Measurements from ENCODE around the gene PRKD1. TPM values are rescaled to one million over a fixed set of nuclear protein-coding genes. Genes with fewer than 3 reads are reported as not detected.

The PRKD1 gene
- total RNA-seq, 1 donor, result 28.6 TPM

GRCh38 chr14:29853272-29853671 is 74.4 kb downstream of the PRKD1 start:
- Histone ChIP-seq H3K79me2 (ENCODE audit: insufficient read depth, low read length) (peaks cover 81% of the 10 kb centered on the region), H3K27me3 (ENCODE audit: insufficient read depth, low read length) (no peaks in the 10 kb centered on the region), H3K9me3 (ENCODE audit: low read depth, low read length) (no peaks in the 10 kb centered on the region), H3K4me2 (ENCODE audit: insufficient read depth, low read length) (no peak overlapping the region), H4K20me1 (ENCODE audit: insufficient read depth, low read length) (peaks cover 35% of the 10 kb centered on the region), H3K36me3 (ENCODE audit: insufficient read depth, low read length) (no peaks in the 10 kb centered on the region), H3K4me1 (ENCODE audit: insufficient read depth, low read length) (no peaks in the 10 kb centered on the region), H2AFZ (ENCODE audit: low read length) (no peak overlapping the region), H3K27ac (ENCODE audit: low read depth, low read length) (no peak overlapping the region), H3K4me3 (ENCODE audit: insufficient read depth, low read length) (no peak overlapping the region)
- DNase-seq (ENCODE audit: insufficient read length, low spot score, missing footprints), result no peak
- TF ChIP-seq CTCF (IDR thresholded peaks at IDR 0.05; ENCODE audit: extremely low read depth, low read depth, low read length), result no peak

GRCh38 chr14:29851397-29851796 is 76.2 kb downstream of the PRKD1 start:
- no peaks in the 10 kb centered on the region for H3K4me1 ChIP-seq (ENCODE audit: insufficient read depth, low read length)
- H3K27ac ChIP-seq (ENCODE audit: low read depth, low read length), result no peak overlapping the region
- H3K9me3 ChIP-seq (ENCODE audit: low read depth, low read length), result no peaks in the 10 kb centered on the region
- no peak for TF ChIP-seq CTCF (IDR thresholded peaks at IDR 0.05; ENCODE audit: extremely low read depth, low read depth, low read length)
- no peak overlapping the region for H3K4me3 ChIP-seq (ENCODE audit: insufficient read depth, low read length)
- H3K4me2 ChIP-seq (ENCODE audit: insufficient read depth, low read length), result no peak overlapping the region
- no peak for DNase-seq (ENCODE audit: insufficient read length, low spot score, missing footprints)
- no peaks in the 10 kb centered on the region for H3K27me3 ChIP-seq (ENCODE audit: insufficient read depth, low read length)
- H3K79me2 ChIP-seq (ENCODE audit: insufficient read depth, low read length), result peaks cover 84% of the 10 kb centered on the region
- peaks cover 47% of the 10 kb centered on the region for H4K20me1 ChIP-seq (ENCODE audit: insufficient read depth, low read length)
- H2AFZ ChIP-seq (ENCODE audit: low read length), result no peak overlapping the region
- no peaks in the 10 kb centered on the region for H3K36me3 ChIP-seq (ENCODE audit: insufficient read depth, low read length)

- H3K4me3 ChIP-seq (ENCODE audit: insufficient read depth, low read length), result no peak overlapping the region
- H3K79me2 ChIP-seq (ENCODE audit: insufficient read depth, low read length), result peaks cover 83% of the 10 kb centered on the region
- H3K36me3 ChIP-seq (ENCODE audit: insufficient read depth, low read length), result no peaks in the 10 kb centered on the region
- no peak for TF ChIP-seq CTCF (IDR thresholded peaks at IDR 0.05; ENCODE audit: extremely low read depth, low read depth, low read length)
- no peaks in the 10 kb centered on the region for H3K27me3 ChIP-seq (ENCODE audit: insufficient read depth, low read length)
- H2AFZ ChIP-seq (ENCODE audit: low read length), result no peak overlapping the region
- DNase-seq (ENCODE audit: insufficient read length, low spot score, missing footprints), result no peak
- no peak overlapping the region for H3K27ac ChIP-seq (ENCODE audit: low read depth, low read length)
- no peak overlapping the region for H3K4me2 ChIP-seq (ENCODE audit: insufficient read depth, low read length)
- no peaks in the 10 kb centered on the region for H3K4me1 ChIP-seq (ENCODE audit: insufficient read depth, low read length)
- H4K20me1 ChIP-seq (ENCODE audit: insufficient read depth, low read length), result peaks cover 61% of the 10 kb centered on the region
- no peaks in the 10 kb centered on the region for H3K9me3 ChIP-seq (ENCODE audit: low read depth, low read length)
These were observed 80.6 kb downstream of the PRKD1 start for GRCh38 chr14:29847056-29847380.

- no peaks in the 10 kb centered on the region for H3K9me3 ChIP-seq (ENCODE audit: low read depth, low read length)
These were observed 81.2 kb downstream of the PRKD1 start for GRCh38 chr14:29846339-29847055.

More at GRCh38 chr14:29846339-29847055, 81.2 kb downstream of the PRKD1 start:
- Histone ChIP-seq H3K79me2 (ENCODE audit: insufficient read depth, low read length) (peaks cover 78% of the 10 kb centered on the region), H3K27me3 (ENCODE audit: insufficient read depth, low read length) (no peaks in the 10 kb centered on the region), H2AFZ (ENCODE audit: low read length) (no peak overlapping the region), H3K4me2 (ENCODE audit: insufficient read depth, low read length) (no peak overlapping the region), H3K36me3 (ENCODE audit: insufficient read depth, low read length) (no peaks in the 10 kb centered on the region), H3K27ac (ENCODE audit: low read depth, low read length) (no peak overlapping the region), H4K20me1 (ENCODE audit: insufficient read depth, low read length) (peaks cover 56% of the 10 kb centered on the region), H3K4me3 (ENCODE audit: insufficient read depth, low read length) (no peak overlapping the region), H3K4me1 (ENCODE audit: insufficient read depth, low read length) (no peaks in the 10 kb centered on the region)
- TF ChIP-seq CTCF (IDR thresholded peaks at IDR 0.05; ENCODE audit: extremely low read depth, low read depth, low read length), result no peak
- DNase-seq (ENCODE audit: insufficient read length, low spot score, missing footprints), result no peak
